DMS 273 (cell line): ENCODE results near the gene ZNF100.
"Not testable (repeated sequence)": the region's sequence is repeated elsewhere in the genome, so short reads cannot be mapped to it uniquely, and the experiment has no call there.

Experiments
- DNase-seq: peaks from one replicate; lab custom pipeline; 2025; ENCODE audit not compliant: unreplicated experiment; lab: John Stamatoyannopoulos, UW

The ZNF100 gene

GRCh38 chr19:21767065-21767800 lies at the start of gene ZNF100:
Gene ZNF100, minus strand, starts transcription at chr19:21767579. Its CDS starts 150 bp downstream, at chr19:21767429.
- DNase-seq: peak; percentile 98

GRCh38 chr19:21812448-21812847 lies 45.1 kb upstream of the ZNF100 start:
- no peak for DNase-seq

- DNase-seq: not testable (repeated sequence)
Measured at GRCh38 chr19:21808400-21809000, 41.1 kb upstream of the ZNF100 start.

- no peak for DNase-seq
Measured at GRCh38 chr19:21789466-21790085, 22.2 kb upstream of the ZNF100 start.

- no peak for DNase-seq
Measured at GRCh38 chr19:21786936-21787335, 19.6 kb upstream of the ZNF100 start.

GRCh38 chr19:21775792-21776191 lies 8.4 kb upstream of the ZNF100 start:
- not testable (repeated sequence) for DNase-seq

GRCh38 chr19:21766705-21767064 lies 694 bp downstream of the ZNF100 start:
- peak; percentile 55 for DNase-seq

GRCh38 chr19:21765151-21765550 lies 2.2 kb downstream of the ZNF100 start:
- no peak for DNase-seq

GRCh38 chr19:21761547-21761946 lies 5.8 kb downstream of the ZNF100 start:
- DNase-seq: not testable (repeated sequence)

- DNase-seq: no peak
Measured at GRCh38 chr19:21758296-21758695, 9.1 kb downstream of the ZNF100 start.

GRCh38 chr19:21755555-21755954 lies 11.8 kb downstream of the ZNF100 start:
- not testable (repeated sequence) for DNase-seq

- no peak for DNase-seq
Measured at GRCh38 chr19:21751384-21751783, 16.0 kb downstream of the ZNF100 start.

GRCh38 chr19:21750586-21751128 lies 16.7 kb downstream of the ZNF100 start:
- DNase-seq: no peak

- no peak for DNase-seq
Measured at GRCh38 chr19:21749090-21749489, 18.3 kb downstream of the ZNF100 start.

GRCh38 chr19:21748088-21748487 lies 19.3 kb downstream of the ZNF100 start:
- DNase-seq: no peak

GRCh38 chr19:21740559-21740958 lies 26.8 kb downstream of the ZNF100 start:
- no peak for DNase-seq

- DNase-seq: not testable (repeated sequence)
Measured at GRCh38 chr19:21726942-21727747, 40.2 kb downstream of the ZNF100 start.

GRCh38 chr19:21713761-21714160 lies 53.6 kb downstream of the ZNF100 start:
- DNase-seq: no peak

- DNase-seq: no peak
Measured at GRCh38 chr19:21709464-21709863, 57.9 kb downstream of the ZNF100 start.

GRCh38 chr19:21707878-21708277 lies 59.5 kb downstream of the ZNF100 start:
- not testable (repeated sequence) for DNase-seq

- no peak for DNase-seq
Measured at GRCh38 chr19:21707065-21707464, 60.3 kb downstream of the ZNF100 start.
